ENCODE measurements around the gene CD59.
"Not testable (repeated sequence)": the region's sequence is repeated elsewhere in the genome, so short reads cannot be mapped to it uniquely, and the experiment has no call there.

- TF ChIP-seq POLR2A (IDR thresholded peaks at IDR 0.05; ENCODE audit: low read depth, low read length); POLR2AphosphoS5 (IDR thresholded peaks at IDR 0.05; ENCODE audit: low read depth, low read length); TAF1 (IDR thresholded peaks at IDR 0.05; ENCODE audit: borderline replicate concordance, low read depth, low read length): not testable (repeated sequence)
These were observed 28.4 kb downstream of the CD59 start for GRCh38 chr11:33707831-33708230.
